Muscle layer of colon (tissue), 2 donors: ENCODE measurements around the gene RPS8.
"Not testable (repeated sequence)": the region's sequence is repeated elsewhere in the genome, so short reads cannot be mapped to it uniquely, and the experiment has no call there.

Experiments
- H3K27ac ChIP-seq: one replicate; pipeline ENCODE4 v1.7.0; 2013; ENCODE audit warnings: low read depth, mild to moderate bottlenecking, low read length, moderate library complexity
- H3K27me3 ChIP-seq, 2 donors: one replicate each; pipeline ENCODE4 v1.7.0; 2013; ENCODE audit warnings: low read length in 2 of 2, mild to moderate bottlenecking in 2 of 2; ENCODE audit not compliant: insufficient read depth in 2 of 2, control insufficient read depth in 1 of 2
- H3K36me3 ChIP-seq: one replicate; pipeline ENCODE4 v1.7.0; 2013; ENCODE audit warnings: mild to moderate bottlenecking, low read length; ENCODE audit not compliant: insufficient read depth
- H3K4me1 ChIP-seq: one replicate; pipeline ENCODE4 v1.7.0; 2013; ENCODE audit warnings: mild to moderate bottlenecking, low read length; ENCODE audit not compliant: insufficient read depth
- H3K4me3 ChIP-seq, 2 donors: one replicate each; pipeline ENCODE4 v1.7.0; 2013; ENCODE audit warnings: low read length in 2 of 2, low read depth in 1 of 2, mild to moderate bottlenecking in 1 of 2, moderate library complexity in 1 of 2
- H3K9ac ChIP-seq: one replicate; pipeline ENCODE4 v1.7.0; 2013; ENCODE audit warnings: low read length
- H3K9me3 ChIP-seq: one replicate; pipeline ENCODE4 v1.7.0; 2013; ENCODE audit warnings: mild to moderate bottlenecking, low read length
- donor health status: abdominal sarcoma.
- donor health status: Adenocarcinoma of cecum.

RPS8 gene

GRCh38 chr1:44775078-44775929 is at the start of gene RPS8:
Gene RPS8 (plus strand): TSS chr1:44775540. CDS start chr1:44775597, 57 bp downstream.
- no peaks in the 10 kb centered on the region for H3K9me3 ChIP-seq
- H3K4me3 ChIP-seq, result peak within 1 kb of the TSS; percentile 86 to 96
- H3K27ac ChIP-seq, result peak within 1 kb of the TSS; percentile 99
- H3K27me3 ChIP-seq, result no peaks in the 10 kb centered on the region
- peaks cover 21% of the 10 kb centered on the region for H3K36me3 ChIP-seq
- H3K4me1 ChIP-seq, result peaks cover 10% of the 10 kb centered on the region
- peak within 1 kb of the TSS; percentile 97 for H3K9ac ChIP-seq

GRCh38 chr1:44730741-44731512 is 44.4 kb upstream of the RPS8 start, which contains the start of gene RNU5D-1:
Gene RNU5D-1 (minus strand): TSS chr1:44731170.
- Histone ChIP-seq H3K4me1 (peaks cover 9% of the 10 kb centered on the region), H3K9ac (peak within 1 kb of the TSS; percentile 90), H3K36me3 (no peaks in the 10 kb centered on the region), H3K27ac (peak within 1 kb of the TSS; percentile 91), H3K27me3 (no peaks in the 10 kb centered on the region), H3K4me3 (peak within 1 kb of the TSS in 1 of 2 donors; percentile 38), H3K9me3 (no peaks in the 10 kb centered on the region)

- Histone ChIP-seq H3K4me1 (peaks cover 9% of the 10 kb centered on the region), H3K9ac (no peak overlapping the region), H3K27ac (no peak overlapping the region), H3K9me3 (no peaks in the 10 kb centered on the region), H3K36me3 (no peaks in the 10 kb centered on the region), H3K4me3 (no peak overlapping the region), H3K27me3 (no peaks in the 10 kb centered on the region)
Observed at GRCh38 chr1:44733365-44733764, 42.0 kb upstream of the RPS8 start.

- no peaks in the 10 kb centered on the region for H3K9me3 ChIP-seq
- H3K36me3 ChIP-seq, result no peaks in the 10 kb centered on the region
- H3K4me3 ChIP-seq, result no peak overlapping the region
- no peak overlapping the region for H3K9ac ChIP-seq
- H3K27ac ChIP-seq, result no peak overlapping the region
- no peaks in the 10 kb centered on the region for H3K27me3 ChIP-seq
- peaks cover 9% of the 10 kb centered on the region for H3K4me1 ChIP-seq
Observed at GRCh38 chr1:44733784-44734183, 41.6 kb upstream of the RPS8 start.

GRCh38 chr1:44735992-44736391 is 39.3 kb upstream of the RPS8 start:
- Histone ChIP-seq H3K4me3 (no peak overlapping the region), H3K4me1 (peaks cover 9% of the 10 kb centered on the region), H3K27me3 (no peaks in the 10 kb centered on the region), H3K9ac (no peak overlapping the region), H3K9me3 (no peaks in the 10 kb centered on the region), H3K36me3 (no peaks in the 10 kb centered on the region), H3K27ac (no peak overlapping the region)

- not testable (repeated sequence) for H3K27me3 ChIP-seq, H3K36me3 ChIP-seq, H3K9me3 ChIP-seq, H3K4me1 ChIP-seq
- peak overlapping the region; percentile 62 for H3K27ac ChIP-seq
- peak overlapping the region; percentile 25 to 69 for H3K4me3 ChIP-seq
- peak overlapping the region; percentile 29 for H3K9ac ChIP-seq
Observed at GRCh38 chr1:44738953-44739306, 36.4 kb upstream of the RPS8 start.

- Histone ChIP-seq H3K27me3 (no peaks in the 10 kb centered on the region), H3K4me3 (peak within 1 kb of the TSS; percentile 25 to 69), H3K9ac (peak within 1 kb of the TSS; percentile 29), H3K27ac (peak within 1 kb of the TSS; percentile 62), H3K4me1 (peaks cover 8% of the 10 kb centered on the region), H3K36me3 (no peaks in the 10 kb centered on the region), H3K9me3 (no peaks in the 10 kb centered on the region)
Observed at GRCh38 chr1:44739307-44740178, 35.8 kb upstream of the RPS8 start, which contains the start of gene KIF2C. Gene KIF2C (plus strand): TSS chr1:44739837. CDS start chr1:44739933, 96 bp downstream.

- H3K9me3 ChIP-seq, result no peaks in the 10 kb centered on the region
- H3K27me3 ChIP-seq, result no peaks in the 10 kb centered on the region
- H3K4me3 ChIP-seq, result peak overlapping the region in 1 of 2 donors; percentile 69
- no peak overlapping the region for H3K9ac ChIP-seq
- no peak overlapping the region for H3K27ac ChIP-seq
- peaks cover 8% of the 10 kb centered on the region for H3K4me1 ChIP-seq
- H3K36me3 ChIP-seq, result no peaks in the 10 kb centered on the region
Observed at GRCh38 chr1:44740179-44740617, 35.1 kb upstream of the RPS8 start.

- H3K27me3 ChIP-seq, result no peaks in the 10 kb centered on the region
- H3K4me3 ChIP-seq, result no peak overlapping the region
- no peaks in the 10 kb centered on the region for H3K36me3 ChIP-seq
- H3K9me3 ChIP-seq, result no peaks in the 10 kb centered on the region
- H3K27ac ChIP-seq, result no peak overlapping the region
- no peak overlapping the region for H3K9ac ChIP-seq
- H3K4me1 ChIP-seq, result peaks cover 8% of the 10 kb centered on the region
Observed at GRCh38 chr1:44743211-44743610, 32.1 kb upstream of the RPS8 start.

GRCh38 chr1:44747878-44748277 is 27.5 kb upstream of the RPS8 start:
- Histone ChIP-seq H3K9me3 (no peaks in the 10 kb centered on the region), H3K4me3 (no peak overlapping the region), H3K9ac (no peak overlapping the region), H3K4me1 (no peaks in the 10 kb centered on the region), H3K27me3 (no peaks in the 10 kb centered on the region), H3K36me3 (no peaks in the 10 kb centered on the region), H3K27ac (no peak overlapping the region)

- H3K27ac ChIP-seq, result no peak overlapping the region
- no peaks in the 10 kb centered on the region for H3K36me3 ChIP-seq
- no peak overlapping the region for H3K9ac ChIP-seq
- no peaks in the 10 kb centered on the region for H3K27me3 ChIP-seq
- no peaks in the 10 kb centered on the region for H3K4me1 ChIP-seq
- no peak overlapping the region for H3K4me3 ChIP-seq
- no peaks in the 10 kb centered on the region for H3K9me3 ChIP-seq
Observed at GRCh38 chr1:44757420-44757819, 17.9 kb upstream of the RPS8 start.
